Ishikawa (cell line): Measurements from ENCODE around the gene NDUFAB1.

Experiments used
- CEBPB ChIP-seq: IDR thresholded peaks from 2 replicates; pipeline ENCODE4 v1.6.1; 2012
- CREB1 ChIP-seq: IDR thresholded peaks from 2 replicates; pipeline ENCODE4 v1.6.1; 2012; ENCODE audit warnings: low read depth
- EGR1 ChIP-seq: IDR thresholded peaks from 2 replicates; pipeline ENCODE4 v1.6.1; 2012
- EP300 ChIP-seq: IDR thresholded peaks from 2 replicates; pipeline ENCODE4 v1.6.1; 2012; ENCODE audit warnings: borderline replicate concordance
- FOXM1 ChIP-seq: IDR thresholded peaks from 2 replicates; pipeline ENCODE4 v1.6.1; 2012; ENCODE audit warnings: low read depth, borderline replicate concordance
- NFIC ChIP-seq: IDR thresholded peaks from 2 replicates; pipeline ENCODE4 v1.6.1; 2012
- RAD21 ChIP-seq: IDR thresholded peaks from 2 replicates; pipeline ENCODE4 v1.6.1; 2012; ENCODE audit warnings: low read depth
- TAF1 ChIP-seq: IDR thresholded peaks from 2 replicates; pipeline ENCODE4 v1.6.1; 2012; ENCODE audit warnings: low read depth, mild to moderate bottlenecking
- TCF12 ChIP-seq: IDR thresholded peaks from 2 replicates; pipeline ENCODE4 v1.6.1; 2012; ENCODE audit warnings: low read depth
- TEAD4 ChIP-seq: IDR thresholded peaks from 2 replicates; pipeline ENCODE4 v1.6.1; 2012
- YY1 ChIP-seq: IDR thresholded peaks from 2 replicates; pipeline ENCODE4 v1.6.1; 2012; ENCODE audit warnings: low read depth
- ZBTB7A ChIP-seq: IDR thresholded peaks from 2 replicates; pipeline ENCODE4 v1.6.1; 2012; ENCODE audit warnings: low read depth
- TF ChIP-seq, protein P1 (sequence below): IDR thresholded peaks from 2 replicates; pipeline ENCODE4 v1.6.1; 2012
- TF ChIP-seq, protein P2 (sequence below): IDR thresholded peaks from 2 replicates; pipeline ENCODE4 v1.6.1; 2012
- TF ChIP-seq, protein P3 (sequence below): IDR thresholded peaks from 2 replicates; pipeline ENCODE4 v1.6.1; 2012; ENCODE audit warnings: low read depth, mild to moderate bottlenecking

Gene NDUFAB1

GRCh38 chr16:23539984-23540816 lies 55.9 kb downstream of the NDUFAB1 start:
- TF ChIP-seq, protein P1, sequence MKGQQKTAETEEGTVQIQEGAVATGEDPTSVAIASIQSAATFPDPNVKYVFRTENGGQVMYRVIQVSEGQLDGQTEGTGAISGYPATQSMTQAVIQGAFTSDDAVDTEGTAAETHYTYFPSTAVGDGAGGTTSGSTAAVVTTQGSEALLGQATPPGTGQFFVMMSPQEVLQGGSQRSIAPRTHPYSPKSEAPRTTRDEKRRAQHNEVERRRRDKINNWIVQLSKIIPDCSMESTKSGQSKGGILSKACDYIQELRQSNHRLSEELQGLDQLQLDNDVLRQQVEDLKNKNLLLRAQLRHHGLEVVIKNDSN = no peak
- TF ChIP-seq CREB1 (no peak), EGR1 (no peak), NFIC (no peak), YY1 (no peak), TAF1 (no peak), TEAD4 (no peak), CEBPB (no peak), TCF12 (no peak), EP300 (no peak), ZBTB7A (no peak), FOXM1 (no peak), RAD21 (no peak)
- TF ChIP-seq, protein P2, sequence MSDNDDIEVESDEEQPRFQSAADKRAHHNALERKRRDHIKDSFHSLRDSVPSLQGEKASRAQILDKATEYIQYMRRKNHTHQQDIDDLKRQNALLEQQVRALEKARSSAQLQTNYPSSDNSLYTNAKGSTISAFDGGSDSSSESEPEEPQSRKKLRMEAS = no peak
- TF ChIP-seq, protein P3, sequence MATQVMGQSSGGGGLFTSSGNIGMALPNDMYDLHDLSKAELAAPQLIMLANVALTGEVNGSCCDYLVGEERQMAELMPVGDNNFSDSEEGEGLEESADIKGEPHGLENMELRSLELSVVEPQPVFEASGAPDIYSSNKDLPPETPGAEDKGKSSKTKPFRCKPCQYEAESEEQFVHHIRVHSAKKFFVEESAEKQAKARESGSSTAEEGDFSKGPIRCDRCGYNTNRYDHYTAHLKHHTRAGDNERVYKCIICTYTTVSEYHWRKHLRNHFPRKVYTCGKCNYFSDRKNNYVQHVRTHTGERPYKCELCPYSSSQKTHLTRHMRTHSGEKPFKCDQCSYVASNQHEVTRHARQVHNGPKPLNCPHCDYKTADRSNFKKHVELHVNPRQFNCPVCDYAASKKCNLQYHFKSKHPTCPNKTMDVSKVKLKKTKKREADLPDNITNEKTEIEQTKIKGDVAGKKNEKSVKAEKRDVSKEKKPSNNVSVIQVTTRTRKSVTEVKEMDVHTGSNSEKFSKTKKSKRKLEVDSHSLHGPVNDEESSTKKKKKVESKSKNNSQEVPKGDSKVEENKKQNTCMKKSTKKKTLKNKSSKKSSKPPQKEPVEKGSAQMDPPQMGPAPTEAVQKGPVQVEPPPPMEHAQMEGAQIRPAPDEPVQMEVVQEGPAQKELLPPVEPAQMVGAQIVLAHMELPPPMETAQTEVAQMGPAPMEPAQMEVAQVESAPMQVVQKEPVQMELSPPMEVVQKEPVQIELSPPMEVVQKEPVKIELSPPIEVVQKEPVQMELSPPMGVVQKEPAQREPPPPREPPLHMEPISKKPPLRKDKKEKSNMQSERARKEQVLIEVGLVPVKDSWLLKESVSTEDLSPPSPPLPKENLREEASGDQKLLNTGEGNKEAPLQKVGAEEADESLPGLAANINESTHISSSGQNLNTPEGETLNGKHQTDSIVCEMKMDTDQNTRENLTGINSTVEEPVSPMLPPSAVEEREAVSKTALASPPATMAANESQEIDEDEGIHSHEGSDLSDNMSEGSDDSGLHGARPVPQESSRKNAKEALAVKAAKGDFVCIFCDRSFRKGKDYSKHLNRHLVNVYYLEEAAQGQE = no peak

GRCh38 chr16:23538919-23539278 lies 57.2 kb downstream of the NDUFAB1 start:
- TF ChIP-seq CREB1 (no peak), EGR1 (no peak), CEBPB (no peak), RAD21 (no peak), YY1 (no peak), ZBTB7A (no peak), TEAD4 (no peak), TAF1 (no peak), NFIC (no peak), FOXM1 (no peak), EP300 (no peak), TCF12 (no peak)
- TF ChIP-seq, protein P1 = no peak
- TF ChIP-seq, protein P2 = no peak
- TF ChIP-seq, protein P3 = no peak

DNA sequence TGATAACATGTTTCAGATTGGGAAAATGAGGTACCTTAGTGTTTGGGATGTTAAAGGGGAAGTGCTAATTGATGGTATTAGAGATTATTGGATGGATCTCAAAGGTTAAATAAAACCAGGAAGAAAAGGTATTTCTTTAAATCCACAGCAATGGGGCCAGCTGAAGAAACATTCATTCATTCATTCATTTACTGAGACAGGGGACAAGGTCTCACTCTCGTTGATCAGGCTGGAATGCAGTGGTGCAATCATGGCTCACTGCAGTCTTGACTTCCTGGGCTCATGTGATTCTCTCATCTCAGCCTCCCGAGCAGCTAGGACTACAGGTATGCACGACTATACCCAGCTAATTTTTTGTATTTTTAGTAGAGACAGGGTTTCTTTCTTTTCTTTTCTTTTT lies 58.7 kb downstream of the NDUFAB1 start:
- no peak for TF ChIP-seq CREB1
- TF ChIP-seq, protein P1 = no peak
- TF ChIP-seq YY1 = no peak
- TF ChIP-seq TAF1 = no peak

- TF ChIP-seq, protein P3 = no peak
- no peak for TF ChIP-seq TEAD4
- no peak for TF ChIP-seq NFIC
- no peak for TF ChIP-seq CEBPB
- no peak for TF ChIP-seq EP300
- TF ChIP-seq RAD21 = no peak
- TF ChIP-seq ZBTB7A = no peak
- TF ChIP-seq TCF12 = no peak
- no peak for TF ChIP-seq YY1
- TF ChIP-seq FOXM1 = no peak
- TF ChIP-seq CREB1 = no peak
- no peak for TF ChIP-seq TAF1
Measured at GRCh38 chr16:23535901-23536300, 60.2 kb downstream of the NDUFAB1 start.
